Fibroblast of peridontal ligament (primary cell): ENCODE results near the gene FOLR2.
"Not testable (repeated sequence)": the region's sequence is repeated elsewhere in the genome, so short reads cannot be mapped to it uniquely, and the experiment has no call there.

Source experiments
- DNase-seq: peaks from one replicate; pipeline ENCODE4 v3.0.0-alpha.2; 2010; ENCODE audit errors: extremely low read depth

Gene FOLR2

DNA sequence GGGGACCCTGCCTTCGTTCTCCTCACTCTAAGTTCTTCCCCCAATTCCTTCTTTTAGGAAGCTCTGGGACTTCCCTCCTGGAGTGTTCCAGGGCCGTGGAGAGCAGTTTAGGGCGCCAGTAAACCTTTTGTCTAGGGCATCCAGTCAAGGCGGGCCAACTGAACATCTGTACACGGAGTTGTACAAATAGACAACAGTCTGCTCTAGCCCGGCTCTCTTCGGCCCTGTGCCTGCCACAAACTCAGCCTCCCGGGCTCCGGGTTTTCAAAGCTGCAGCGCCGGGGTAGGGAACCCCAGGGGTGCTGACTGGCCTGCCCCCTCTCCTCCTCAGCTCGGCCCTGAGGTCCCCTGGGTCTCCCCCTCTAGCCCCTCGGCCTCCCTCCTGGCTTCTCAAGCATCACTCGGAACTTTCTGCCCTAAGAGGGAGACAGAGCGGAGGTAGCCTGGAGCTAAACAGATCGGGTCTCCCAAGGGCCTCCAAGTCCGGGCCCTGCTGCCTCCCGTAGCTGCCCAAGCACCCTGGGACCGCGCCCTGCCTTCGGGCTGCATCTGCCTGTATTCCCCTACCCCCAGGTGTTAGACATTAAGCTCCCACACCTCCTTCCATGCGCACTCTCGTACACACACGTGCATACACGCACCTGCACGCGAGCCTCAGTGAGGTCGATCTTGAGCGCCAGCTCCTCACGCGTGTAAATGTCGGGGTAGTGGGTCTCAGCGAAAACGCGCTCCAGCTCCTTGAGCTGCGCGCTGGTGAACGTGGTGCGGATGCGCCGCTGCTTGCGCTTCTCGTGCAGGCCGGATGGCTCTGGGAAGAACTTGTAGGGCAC is 24.1 kb downstream of the FOLR2 start:
- peak; percentile 20 for DNase-seq

DNA sequence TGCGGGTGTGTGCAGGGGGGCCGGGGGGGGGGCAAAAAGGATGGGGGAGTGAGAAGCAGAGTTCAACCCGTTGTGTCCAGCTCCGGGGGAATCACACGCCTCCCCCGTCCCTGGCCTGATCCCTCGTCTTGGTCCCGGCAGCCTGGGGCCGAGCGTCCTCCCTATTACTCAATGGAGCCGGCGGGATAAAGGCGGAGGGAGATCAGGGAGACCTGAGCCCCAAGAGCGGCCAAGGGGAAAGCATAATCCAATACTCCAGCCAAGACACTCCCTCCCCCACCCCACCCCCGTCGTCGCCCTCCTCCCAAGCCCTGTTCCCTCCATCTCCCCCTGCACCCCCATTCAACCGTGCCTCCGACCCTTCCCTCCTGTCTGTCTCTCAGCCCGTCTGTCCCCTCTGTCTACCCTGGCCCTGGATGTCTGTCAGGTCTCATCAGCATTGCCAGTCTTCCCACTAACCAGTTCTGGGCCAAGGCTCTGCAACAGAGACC is 24.7 kb downstream of the FOLR2 start:
- no peak for DNase-seq

DNA sequence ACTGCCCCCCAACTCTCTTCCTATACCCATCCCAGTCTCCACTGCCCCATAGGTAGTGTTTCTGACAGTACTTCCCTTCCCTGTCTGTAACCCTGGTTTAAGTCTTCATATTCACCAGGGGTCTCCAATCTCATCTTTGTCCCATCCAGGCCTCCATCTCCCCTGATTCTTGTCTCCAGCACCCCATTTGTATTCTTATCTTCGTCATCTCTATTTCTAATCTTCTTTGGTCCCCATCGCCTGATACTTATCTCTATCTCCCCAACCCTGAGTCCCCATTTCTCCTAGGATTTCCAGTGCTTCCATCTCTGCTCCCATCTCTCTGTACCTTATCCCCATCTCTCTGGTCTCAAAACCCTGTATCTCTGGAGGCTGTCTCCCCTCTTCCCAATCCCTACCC is 25.5 kb downstream of the FOLR2 start:
- DNase-seq, result no peak

DNA sequence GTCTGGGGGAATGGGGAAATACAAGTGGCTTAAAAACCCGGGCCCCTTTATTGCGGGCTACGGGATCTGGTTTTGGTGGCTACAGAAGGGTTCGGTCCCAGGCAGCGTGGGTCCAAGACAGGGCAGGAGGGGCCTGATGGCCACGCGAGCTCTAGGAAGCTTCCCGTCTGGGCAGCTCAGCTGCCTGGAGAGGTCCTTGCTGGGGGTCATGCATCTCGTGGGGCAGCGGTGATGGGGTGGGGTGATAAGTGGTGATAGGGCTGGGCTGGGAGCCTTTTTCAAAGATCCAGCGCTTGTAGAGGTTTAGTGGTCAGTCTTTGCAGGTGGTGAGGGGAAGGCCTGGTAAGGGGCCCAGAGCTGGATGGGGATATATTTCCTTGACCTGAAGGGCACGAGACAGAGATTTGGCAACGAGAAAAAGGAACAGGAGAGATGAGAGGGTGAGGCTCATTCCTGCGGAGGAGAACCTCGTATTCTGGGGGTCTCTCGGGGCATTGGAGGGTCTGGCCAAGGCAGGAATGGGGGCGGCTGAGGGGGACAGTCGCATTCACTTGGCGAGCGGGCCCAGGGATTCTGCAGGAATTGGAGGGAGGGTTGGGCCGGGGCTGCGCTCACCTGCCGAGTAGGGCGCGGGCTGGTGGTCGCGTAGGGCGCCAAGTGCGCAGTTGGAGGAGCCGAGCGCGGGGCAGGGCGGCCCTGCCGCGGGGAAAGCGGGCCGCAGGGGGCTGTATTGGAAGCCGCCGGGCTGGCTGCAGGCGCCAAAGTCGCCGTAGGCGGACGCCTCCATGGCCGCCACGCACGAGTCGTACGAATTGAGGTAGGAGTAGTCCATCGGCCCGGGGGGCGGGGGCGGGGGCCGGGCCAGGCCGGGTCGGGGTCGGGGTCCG is 26.8 kb downstream of the FOLR2 start:
- no peak for DNase-seq

DNA sequence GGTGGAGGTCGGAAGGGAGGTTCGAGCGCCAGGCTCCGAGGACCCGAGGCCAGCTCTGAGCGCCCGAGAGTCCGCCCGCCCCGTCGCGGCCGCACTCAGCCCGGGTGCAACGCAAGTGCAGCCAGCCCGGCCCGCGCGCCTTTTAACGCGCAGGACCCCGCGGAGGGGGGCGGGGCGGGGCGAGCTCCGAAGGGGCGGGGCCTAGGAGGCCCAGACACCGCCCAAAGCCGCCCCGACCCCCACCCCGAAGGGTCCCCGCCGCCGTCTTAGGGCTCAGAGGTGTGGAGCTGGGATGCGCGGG is 27.4 kb downstream of the FOLR2 start, which contains the start of gene PHOX2A:
Gene PHOX2A, minus strand, starts transcription at position 117 of the 301 bp plus-strand sequence. CDS start 172 bp downstream, outside the sequence.
- DNase-seq, result no peak

DNA sequence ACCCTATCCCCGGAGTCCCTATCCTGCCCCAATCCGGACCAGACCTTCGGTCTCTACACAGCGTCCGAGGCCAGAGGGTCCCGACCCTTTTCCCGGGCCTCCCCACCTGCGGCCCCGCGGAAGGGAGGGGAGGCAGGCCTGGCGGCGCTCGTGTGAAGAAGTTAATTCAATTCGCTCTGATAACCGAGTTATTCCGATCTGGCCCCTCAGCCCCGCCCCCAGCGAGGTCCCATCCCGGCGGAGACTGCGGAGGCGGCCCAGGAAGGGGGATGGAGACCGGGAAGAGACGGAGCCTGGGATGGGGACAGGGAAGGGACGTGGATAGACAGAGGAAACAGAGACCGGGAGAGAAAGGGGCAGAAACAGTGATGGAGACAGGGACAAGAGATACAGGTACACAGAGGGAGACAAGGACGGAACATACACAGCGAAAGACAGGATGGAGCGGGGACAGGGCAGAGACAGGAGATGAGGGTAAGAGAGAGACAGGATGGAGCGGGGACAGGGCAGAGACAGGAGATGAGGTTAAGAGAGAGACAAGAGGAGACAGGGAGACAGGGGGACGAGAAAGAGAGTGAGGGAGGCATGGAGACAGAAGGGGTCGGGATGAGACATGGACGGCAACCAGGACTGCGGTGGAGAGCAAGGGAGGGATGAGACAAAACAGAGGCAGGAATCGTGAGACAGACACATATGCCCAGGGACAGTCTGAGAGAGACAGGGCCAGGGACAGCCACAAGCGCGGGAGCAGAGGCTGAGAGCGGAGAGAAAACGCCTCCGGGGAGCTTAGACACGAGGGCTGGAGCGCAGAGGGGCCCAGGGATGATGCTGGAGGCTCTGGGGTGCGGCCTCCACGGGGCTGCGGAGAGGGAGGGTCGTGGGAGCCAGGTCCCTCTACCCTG is 28.0 kb downstream of the FOLR2 start:
- DNase-seq, result no peak

DNA sequence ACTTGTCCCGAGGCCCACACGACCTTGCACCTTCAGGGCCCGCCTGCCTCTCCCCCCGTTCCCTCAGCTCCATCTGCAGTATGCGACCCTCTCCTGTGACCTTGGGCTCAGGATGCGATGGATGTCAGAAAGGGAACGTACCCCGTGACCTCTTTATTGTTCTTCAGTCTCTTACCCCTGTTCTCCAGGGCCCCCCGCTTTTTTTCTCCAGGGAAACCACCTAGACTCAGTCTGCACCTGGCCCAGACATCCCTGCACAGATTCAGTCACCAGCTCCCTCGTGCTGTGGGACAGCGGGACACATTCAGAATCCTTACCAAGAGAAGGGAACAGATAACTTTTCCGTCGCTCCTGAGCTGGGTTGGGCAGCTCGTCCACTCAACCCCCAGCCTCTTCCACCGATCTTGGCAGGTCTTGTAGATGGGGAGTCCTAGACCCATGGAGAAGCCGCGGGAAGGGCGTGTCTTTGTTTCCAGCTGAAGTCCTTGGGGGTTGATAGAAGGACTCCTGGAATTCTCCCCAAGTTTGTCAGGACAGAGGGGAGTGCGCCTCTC is 28.7 kb downstream of the FOLR2 start:
- no peak for DNase-seq

DNA sequence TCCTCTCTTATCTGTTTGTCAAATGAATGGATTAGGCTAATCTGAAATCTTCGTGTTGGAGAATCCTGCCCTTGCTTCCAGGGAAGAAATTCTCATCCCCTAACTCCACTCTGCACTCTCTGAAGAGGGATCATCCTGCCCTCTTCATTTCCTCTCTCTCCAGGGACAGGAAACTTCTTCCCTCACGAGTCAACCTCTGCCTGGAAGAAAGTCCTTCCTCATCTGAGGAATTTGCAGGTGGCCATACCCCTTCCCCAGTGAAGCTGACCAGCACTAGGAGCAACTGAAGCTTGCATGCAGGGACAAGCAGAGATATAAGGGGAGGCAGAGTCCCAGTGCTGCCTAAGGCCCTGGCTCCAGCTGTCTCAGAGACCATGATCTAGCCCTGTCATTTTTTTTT is 31.0 kb downstream of the FOLR2 start:
- no peak for DNase-seq

DNA sequence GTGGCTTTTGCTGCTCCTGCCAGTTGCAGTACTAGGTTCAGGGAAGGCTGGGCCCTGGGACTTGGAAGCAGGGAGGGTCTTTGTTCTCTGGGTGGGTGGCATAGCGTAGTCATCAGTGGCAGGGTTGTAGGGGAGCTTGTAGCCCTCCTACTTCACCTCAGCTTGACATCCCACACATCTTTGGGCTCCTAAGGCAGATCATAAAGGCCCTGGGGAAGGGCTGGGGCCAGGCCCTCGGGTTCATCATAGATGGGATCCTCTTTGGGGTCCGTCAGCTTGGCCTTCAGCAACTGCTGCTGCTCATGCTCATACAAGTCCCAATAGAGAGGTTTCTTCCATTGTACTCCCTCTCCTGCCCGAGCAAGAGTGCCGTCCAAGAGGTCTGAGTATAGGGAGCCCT is 33.4 kb downstream of the FOLR2 start:
- no peak for DNase-seq

DNA sequence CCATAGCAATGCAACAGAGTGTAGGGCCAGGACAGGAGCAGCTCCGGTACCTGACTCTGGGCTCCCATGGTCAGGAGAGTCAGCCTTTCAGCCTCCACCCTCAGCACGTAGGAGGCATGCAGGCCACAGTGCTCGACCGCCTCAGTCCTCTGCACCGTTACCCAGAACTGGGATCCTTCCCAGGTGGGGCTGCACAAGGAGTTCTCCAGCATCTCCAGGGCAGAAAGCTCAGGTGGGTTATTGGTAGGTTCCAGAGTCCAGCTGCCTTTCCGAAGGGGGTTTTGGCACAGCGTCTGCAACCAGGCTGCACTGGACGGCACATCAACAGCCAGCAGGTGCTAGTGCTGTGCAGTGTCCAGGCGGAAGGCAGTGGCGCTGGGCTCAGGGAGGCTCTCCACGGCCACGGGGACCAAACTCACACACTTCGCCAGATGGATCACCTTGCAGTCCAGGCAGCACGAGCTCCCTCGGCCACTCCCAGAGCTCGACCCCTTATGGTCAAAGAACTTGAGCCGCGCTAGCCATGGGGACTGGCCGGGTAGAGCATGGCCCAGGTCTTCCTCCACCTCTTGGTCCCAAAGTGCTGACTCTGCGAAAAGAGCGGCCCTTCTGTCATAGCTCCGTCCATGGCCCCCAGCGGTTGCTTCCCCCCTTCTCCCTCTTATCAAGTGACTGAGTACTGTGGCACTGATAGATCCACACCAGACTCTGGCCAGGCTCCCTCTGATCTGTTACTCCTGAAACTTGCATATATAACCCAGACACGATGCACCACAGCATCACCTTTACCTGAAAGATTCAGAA is 34.3 kb downstream of the FOLR2 start:
- DNase-seq, result no peak

DNA sequence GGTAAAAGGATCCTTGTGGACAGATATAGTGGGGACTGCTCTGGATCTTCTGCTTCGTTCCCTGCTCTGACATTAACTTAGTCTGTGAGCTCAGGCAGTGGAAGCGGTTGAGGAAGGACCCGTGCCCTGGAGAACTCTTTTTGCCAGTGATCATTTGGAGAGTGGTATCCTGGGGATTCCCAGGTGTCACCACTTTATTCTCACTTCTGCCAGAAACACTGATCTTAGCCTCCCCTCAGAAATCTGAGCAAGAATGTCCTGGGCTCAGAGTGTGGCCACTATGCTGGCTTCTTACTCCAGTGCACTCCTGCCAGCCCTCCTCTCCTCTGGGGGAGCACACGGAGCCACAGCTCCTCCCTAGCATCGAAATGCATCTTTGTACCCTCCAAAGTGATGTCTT is 35.0 kb downstream of the FOLR2 start:
- no peak for DNase-seq

DNA sequence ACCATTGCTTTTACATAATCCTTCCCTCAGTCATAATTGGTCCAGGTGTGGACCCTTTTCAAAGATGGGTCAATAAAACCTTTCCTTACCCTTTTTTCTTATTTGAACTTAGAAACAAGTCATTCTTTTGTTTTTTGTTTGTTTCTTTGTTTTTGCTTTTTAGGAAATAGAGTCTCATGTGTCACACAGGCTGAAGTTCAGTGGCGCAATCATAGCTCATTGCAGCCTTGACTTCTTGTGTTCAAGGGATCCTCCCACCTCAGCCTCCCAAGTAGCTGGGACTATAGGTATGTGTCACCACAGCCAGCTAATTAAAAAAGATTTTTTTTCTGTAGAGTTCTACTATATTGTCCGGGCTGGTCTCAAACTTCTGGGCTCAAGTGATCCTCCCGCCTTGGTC is 36.8 kb downstream of the FOLR2 start:
- no peak for DNase-seq

DNA sequence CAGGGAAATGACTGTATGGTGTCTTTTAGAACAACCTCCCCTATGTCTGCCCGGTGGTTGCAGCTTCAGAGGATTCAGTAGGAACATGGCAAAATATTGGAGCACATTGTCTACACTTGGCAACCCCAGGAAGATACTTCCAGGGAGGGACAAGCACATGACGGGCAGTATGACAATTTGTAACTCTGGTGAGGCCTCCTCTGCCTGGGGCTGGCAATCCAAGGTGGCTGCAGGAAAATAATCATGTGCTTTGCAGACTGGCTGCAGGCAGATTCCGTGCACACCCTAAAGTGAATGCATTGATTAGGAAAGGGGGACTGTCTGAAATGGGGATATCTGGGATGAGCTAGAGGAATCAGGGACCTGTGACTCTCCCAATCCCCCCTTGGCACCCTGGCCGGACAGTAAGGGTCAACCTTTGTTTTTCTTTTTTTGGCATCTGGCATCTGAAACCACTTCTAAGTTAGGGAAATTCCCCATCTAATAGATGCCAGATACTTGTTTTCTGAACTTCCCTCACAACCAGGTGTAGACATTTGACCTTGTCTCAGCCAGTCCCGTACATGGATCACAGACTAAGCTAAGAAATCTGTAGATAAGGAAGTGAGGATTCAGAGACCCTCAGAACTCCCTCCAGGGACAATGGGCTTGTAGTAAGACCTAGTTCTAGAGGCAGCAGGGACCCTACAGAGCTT is 37.9 kb downstream of the FOLR2 start:
- DNase-seq, result no peak

DNA sequence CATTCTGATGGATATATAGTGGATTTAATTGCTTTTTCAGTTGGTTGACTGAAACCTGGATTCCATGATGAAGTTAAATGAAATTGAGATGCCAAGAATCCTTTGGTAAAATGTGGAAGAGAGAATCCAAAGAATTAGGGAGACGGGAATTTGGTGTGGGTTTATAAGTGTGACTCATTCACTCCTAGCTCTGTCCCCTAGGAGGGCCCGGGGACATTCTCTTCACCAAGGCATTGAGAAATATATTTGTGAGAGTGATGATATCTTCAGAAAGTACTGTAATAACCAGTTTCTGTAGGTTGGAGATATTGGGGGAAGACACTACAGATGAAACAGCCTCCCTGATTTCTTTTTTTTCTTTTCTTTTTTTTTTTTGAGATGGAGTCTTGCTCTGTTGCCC is 41.0 kb downstream of the FOLR2 start:
- no peak for DNase-seq

DNA sequence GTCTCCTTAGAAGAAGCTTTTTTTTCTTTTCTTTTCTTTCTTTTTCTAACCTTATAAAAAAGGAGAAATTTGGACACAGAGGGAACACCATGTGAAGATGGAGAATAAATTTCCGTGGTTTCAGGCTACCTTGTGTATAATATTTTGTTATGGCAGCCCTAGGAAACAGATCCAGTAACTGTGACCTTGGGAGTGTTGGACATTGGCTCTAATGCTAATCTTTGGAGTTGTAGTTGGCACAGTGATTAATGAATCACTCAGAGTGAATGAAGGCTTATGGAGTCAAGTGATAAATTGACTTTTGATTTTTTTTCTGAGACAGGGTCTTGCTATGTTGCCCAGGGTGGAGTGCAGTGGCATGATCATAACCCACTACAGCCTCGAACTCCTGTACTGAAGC is 42.9 kb downstream of the FOLR2 start:
- no peak for DNase-seq

DNA sequence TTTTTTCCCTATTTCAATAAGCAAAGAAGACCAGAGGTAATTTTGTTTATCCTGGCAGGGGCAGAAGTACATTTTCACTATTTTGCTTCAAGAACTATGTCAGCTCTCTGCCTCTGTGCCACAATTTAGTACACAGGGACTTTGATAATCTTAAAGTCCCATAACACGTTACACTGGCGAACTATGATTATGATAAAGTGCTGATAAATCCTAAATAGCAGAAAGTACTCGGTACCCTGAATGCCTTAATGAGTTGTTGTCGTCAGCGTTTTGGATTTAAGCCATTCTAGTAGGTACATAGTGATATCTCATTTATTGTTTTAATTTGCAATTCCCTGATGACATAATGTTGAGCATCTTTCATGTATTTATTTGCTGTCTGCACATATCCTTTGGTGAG is 44.0 kb downstream of the FOLR2 start:
- DNase-seq, result no peak

DNA sequence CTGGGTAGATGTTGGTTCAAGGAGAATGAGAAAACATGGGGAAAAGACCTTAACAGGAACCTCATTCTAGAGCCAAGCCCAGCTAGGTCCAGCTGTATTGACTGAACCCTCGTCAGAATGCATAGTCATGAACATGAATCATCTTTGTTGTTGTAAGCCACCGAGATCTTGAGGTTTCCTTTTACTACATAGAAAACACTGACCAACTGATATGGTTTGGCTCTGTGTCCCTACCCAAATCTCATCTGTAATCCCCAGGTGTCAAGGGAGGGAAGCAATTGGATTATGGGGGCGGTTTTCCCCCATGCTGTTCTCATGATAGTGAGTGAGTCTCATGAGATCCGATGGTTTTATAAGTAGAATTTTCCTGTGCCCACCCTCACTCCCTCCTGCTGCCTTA is 46.8 kb downstream of the FOLR2 start:
- peak; percentile 68 for DNase-seq

DNA sequence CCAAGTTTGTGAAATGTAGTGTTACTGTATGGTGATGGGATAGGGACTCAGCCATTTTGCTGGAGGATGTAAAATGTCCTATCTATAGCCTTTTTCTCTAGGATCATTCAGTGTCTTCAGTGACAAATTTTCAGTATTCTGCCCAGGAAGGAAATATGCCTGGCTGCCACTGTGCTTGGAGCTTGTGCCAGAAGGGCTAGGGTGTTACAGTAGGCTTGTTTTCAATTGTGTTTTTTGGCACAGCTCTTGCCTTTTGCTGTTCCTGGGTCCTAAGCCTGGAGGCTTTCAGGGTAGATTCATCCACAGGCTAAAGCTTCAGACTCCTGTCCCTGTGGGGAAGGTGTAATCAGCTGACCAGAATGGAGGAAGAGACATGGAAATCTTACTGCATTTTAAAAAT is 49.4 kb downstream of the FOLR2 start:
- DNase-seq, result peak; percentile 9

DNA sequence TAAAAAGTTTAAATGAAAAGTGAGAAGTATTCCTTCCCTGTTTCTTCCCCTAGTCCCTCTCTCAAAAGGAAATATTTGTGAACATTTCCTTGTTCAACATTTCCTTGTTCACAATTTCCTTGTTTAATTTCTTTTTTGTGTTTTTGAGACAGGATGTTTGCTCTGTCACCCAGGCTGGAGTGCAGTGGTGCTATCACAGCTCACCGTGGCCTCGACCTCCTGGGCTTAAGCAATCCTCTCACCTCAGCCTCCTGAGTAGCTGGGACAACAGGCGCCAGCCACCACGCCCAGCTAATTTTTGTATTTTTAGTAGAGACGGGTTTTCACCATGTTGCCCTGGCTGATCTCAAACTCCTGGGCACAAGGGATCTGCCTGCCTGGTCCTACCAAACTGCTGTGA is 50.4 kb downstream of the FOLR2 start:
- DNase-seq, result not testable (repeated sequence)

DNA sequence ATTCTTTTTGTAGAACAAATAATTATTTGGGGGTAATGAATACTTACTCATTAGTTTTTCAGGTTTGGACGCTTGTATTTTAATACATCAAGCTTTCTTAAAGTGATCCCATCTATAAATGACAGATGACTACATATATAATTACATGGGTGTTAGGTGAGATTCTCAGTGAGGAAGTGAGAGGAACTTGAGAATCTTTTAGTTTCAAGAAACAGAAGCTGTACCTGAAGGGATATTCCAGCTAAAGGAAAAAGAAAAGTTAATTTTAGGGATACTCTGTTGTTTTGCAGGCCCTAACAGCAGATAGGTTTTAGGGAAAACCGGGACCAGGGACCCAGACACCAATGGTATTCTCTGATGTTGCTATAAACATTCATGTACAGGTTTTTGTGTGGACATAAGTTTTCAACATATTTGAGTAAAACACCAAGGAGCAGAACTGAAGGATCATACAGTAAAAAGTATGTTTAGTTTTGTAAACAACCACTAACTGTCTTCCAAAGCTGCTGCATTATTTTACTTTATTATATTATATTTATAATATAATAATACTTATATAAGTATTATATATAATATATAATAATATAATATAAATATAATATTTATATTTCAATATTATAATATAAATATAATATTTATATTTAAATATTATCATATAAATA is 51.5 kb downstream of the FOLR2 start:
- no peak for DNase-seq
